ENCODE data around the gene R3HDM2. TPM values are rescaled to one million over a fixed set of nuclear protein-coding genes. Genes with fewer than 3 reads are reported as not detected.
"Not testable (repeated sequence)": the region's sequence is repeated elsewhere in the genome, so short reads cannot be mapped to it uniquely, and the experiment has no call there.

R3HDM2 gene
- polyA plus RNA-seq, 1 experiment, result 20.0 TPM

- no peak for DNase-seq (ENCODE audit: low read depth, low spot score)
- TF ChIP-seq CTCF (IDR thresholded peaks at IDR 0.05; ENCODE audit: low read depth, low read length), result no peak
- ChIA-PET POLR2A (interaction anchor here (0.5 kb wide), 1 partner anchor 142 kb away, joined by 10 read pairs; no protein-coding TSS in a partner anchor), CTCF (interaction anchor here (1.2 to 2.1 kb wide), 2 partner anchors 9 to 142 kb away, joined by 5 to 6 read pairs; partner anchors contain the start of gene GLI1)
- no peak overlapping the region for H3K4me3 ChIP-seq (ENCODE audit: low read depth, low read length)
- peaks cover 3% of the 10 kb centered on the region; the same call in 1 of the 2 replicates for H3K9me3 ChIP-seq (ENCODE audit: control insufficient read depth, insufficient read depth, low read length)
- H3K27me3 ChIP-seq (ENCODE audit: control insufficient read depth, insufficient read depth, low read length), result no peaks in the 10 kb centered on the region
- no peak overlapping the region for H3K27ac ChIP-seq (ENCODE audit: low read depth, low read length)
These were observed 19.2 kb upstream of the R3HDM2 start for GRCh38 chr12:57450057-57450456.

GRCh38 chr12:57449375-57449774, 18.5 kb upstream of the R3HDM2 start:
- no peak for TF ChIP-seq CTCF (IDR thresholded peaks at IDR 0.05; ENCODE audit: low read depth, low read length)
- POLR2A ChIA-PET, result no interaction called here
- Histone ChIP-seq H3K27me3 (ENCODE audit: control insufficient read depth, insufficient read depth, low read length) (no peaks in the 10 kb centered on the region), H3K9me3 (ENCODE audit: control insufficient read depth, insufficient read depth, low read length) (peaks cover 3% of the 10 kb centered on the region; the same call in 1 of the 2 replicates), H3K27ac (ENCODE audit: low read depth, low read length) (no peak overlapping the region), H3K4me3 (ENCODE audit: low read depth, low read length) (no peak overlapping the region)
- no peak for DNase-seq (ENCODE audit: low read depth, low spot score)
- CTCF ChIA-PET, result interaction anchor here (1.2 to 2.1 kb wide), 2 partner anchors 10 to 142 kb away, joined by 5 to 6 read pairs; partner anchors contain the start of gene GLI1

GRCh38 chr12:57448669-57449068, 17.8 kb upstream of the R3HDM2 start:
- Histone ChIP-seq H3K9me3 (ENCODE audit: control insufficient read depth, insufficient read depth, low read length) (peaks cover 3% of the 10 kb centered on the region; the same call in 1 of the 2 replicates), H3K27me3 (ENCODE audit: control insufficient read depth, insufficient read depth, low read length) (no peaks in the 10 kb centered on the region), H3K27ac (ENCODE audit: low read depth, low read length) (no peak overlapping the region), H3K4me3 (ENCODE audit: low read depth, low read length) (no peak overlapping the region)
- ChIA-PET POLR2A (no interaction called here), CTCF (interaction anchor here (0.7 to 2.3 kb wide), 3 partner anchors 10 to 184 kb away, joined by 5 to 11 read pairs (median 7); partner anchors contain the start of gene GLI1)
- no peak for TF ChIP-seq CTCF (IDR thresholded peaks at IDR 0.05; ENCODE audit: low read depth, low read length)
- DNase-seq (ENCODE audit: low read depth, low spot score), result no peak

GRCh38 chr12:57446292-57446960, 15.6 kb upstream of the R3HDM2 start:
- DNase-seq (ENCODE audit: low read depth, low spot score), result no peak
- TF ChIP-seq CTCF (IDR thresholded peaks at IDR 0.05; ENCODE audit: low read depth, low read length), result no peak
- peaks cover 3% of the 10 kb centered on the region; the same call in 1 of the 2 replicates for H3K9me3 ChIP-seq (ENCODE audit: control insufficient read depth, insufficient read depth, low read length)
- no peak overlapping the region for H3K27ac ChIP-seq (ENCODE audit: low read depth, low read length)
- ChIA-PET CTCF (interaction anchor here (1.4 to 2.3 kb wide), 2 partner anchors 12 to 182 kb away, joined by 4 to 11 read pairs; partner anchors contain the start of gene GLI1), POLR2A (no interaction called here)
- no peaks in the 10 kb centered on the region for H3K27me3 ChIP-seq (ENCODE audit: control insufficient read depth, insufficient read depth, low read length)
- H3K4me3 ChIP-seq (ENCODE audit: low read depth, low read length), result no peak overlapping the region

- TF ChIP-seq CTCF (IDR thresholded peaks at IDR 0.05; ENCODE audit: low read depth, low read length), result no peak
- H3K27me3 ChIP-seq (ENCODE audit: control insufficient read depth, insufficient read depth, low read length), result no peaks in the 10 kb centered on the region
- H3K9me3 ChIP-seq (ENCODE audit: control insufficient read depth, insufficient read depth, low read length), result peaks cover 3% of the 10 kb centered on the region; the same call in 1 of the 2 replicates
- ChIA-PET POLR2A (no interaction called here), CTCF (interaction anchor here (1.5 to 1.6 kb wide), 3 partner anchors 9 to 137 kb away, joined by 5 to 7 read pairs (median 6); no protein-coding TSS in a partner anchor)
- no peak overlapping the region for H3K27ac ChIP-seq (ENCODE audit: low read depth, low read length)
- no peak overlapping the region for H3K4me3 ChIP-seq (ENCODE audit: low read depth, low read length)
- no peak for DNase-seq (ENCODE audit: low read depth, low spot score)
These were observed 13.9 kb upstream of the R3HDM2 start for GRCh38 chr12:57444744-57445143.

GRCh38 chr12:57444337-57444736, 13.5 kb upstream of the R3HDM2 start:
- DNase-seq (ENCODE audit: low read depth, low spot score); H3K27me3 ChIP-seq (ENCODE audit: control insufficient read depth, insufficient read depth, low read length); POLR2A ChIA-PET; H3K9me3 ChIP-seq (ENCODE audit: control insufficient read depth, insufficient read depth, low read length); H3K27ac ChIP-seq (ENCODE audit: low read depth, low read length); H3K4me3 ChIP-seq (ENCODE audit: low read depth, low read length): not testable (repeated sequence)
- CTCF ChIA-PET, result interaction anchor here (1.5 to 1.6 kb wide), 3 partner anchors 9 to 136 kb away, joined by 5 to 7 read pairs (median 6); no protein-coding TSS in a partner anchor
